Ishikawa (cell line): ENCODE results near the gene DIAPH1.

Source experiments
- CEBPB ChIP-seq: IDR thresholded peaks from 2 replicates; pipeline ENCODE4 v1.6.1; 2012
- CREB1 ChIP-seq: IDR thresholded peaks from 2 replicates; pipeline ENCODE4 v1.6.1; 2012; ENCODE audit warnings: low read depth
- EGR1 ChIP-seq: IDR thresholded peaks from 2 replicates; pipeline ENCODE4 v1.6.1; 2012
- EP300 ChIP-seq: IDR thresholded peaks from 2 replicates; pipeline ENCODE4 v1.6.1; 2012; ENCODE audit warnings: borderline replicate concordance
- RAD21 ChIP-seq: IDR thresholded peaks from 2 replicates; pipeline ENCODE4 v1.6.1; 2012; ENCODE audit warnings: low read depth
- REST ChIP-seq: IDR thresholded peaks from 2 replicates; pipeline ENCODE4 v1.6.1; 2012; ENCODE audit warnings: low read depth, mild to moderate bottlenecking
- TAF1 ChIP-seq: IDR thresholded peaks from 2 replicates; pipeline ENCODE4 v1.6.1; 2012; ENCODE audit warnings: low read depth, mild to moderate bottlenecking
- TCF12 ChIP-seq: IDR thresholded peaks from 2 replicates; pipeline ENCODE4 v1.6.1; 2012; ENCODE audit warnings: low read depth

- no peak for TF ChIP-seq TAF1
- no peak for TF ChIP-seq EP300
- TF ChIP-seq TCF12, result no peak
- TF ChIP-seq CREB1, result no peak
- TF ChIP-seq RAD21, result no peak
- TF ChIP-seq EGR1, result no peak
- no peak for TF ChIP-seq CEBPB
- no peak for TF ChIP-seq REST
These were observed 21.0 kb downstream of the DIAPH1 start for GRCh38 chr5:141597814-141598213.
